HG03139 (cell line): ENCODE measurements around the gene TP53TG3F.
"Not testable (repeated sequence)": the region's sequence is repeated elsewhere in the genome, so short reads cannot be mapped to it uniquely, and the experiment has no call there.

ENCODE experiments used
- ATAC-seq: cut with Tn5 transposase; IDR thresholded peaks from one replicate; pipeline ENCODE4 v1.9.1; 2021; ENCODE audit not compliant: unreplicated experiment

TP53TG3F gene

GRCh38 chr16:33459312-33459711, at the start of gene TP53TG3F:
Gene TP53TG3F (plus strand): TSS chr16:33459612. CDS start chr16:33459680, 68 bp downstream.
- not testable (repeated sequence) for ATAC-seq

- not testable (repeated sequence) for ATAC-seq
Measured at GRCh38 chr16:33491611-33492010, 32.2 kb downstream of the TP53TG3F start.

- ATAC-seq = not testable (repeated sequence)
Measured at GRCh38 chr16:33507231-33507630, 47.8 kb downstream of the TP53TG3F start.

GRCh38 chr16:33509070-33509469, 49.7 kb downstream of the TP53TG3F start:
- ATAC-seq = not testable (repeated sequence)

GRCh38 chr16:33509906-33510305, 50.5 kb downstream of the TP53TG3F start:
- ATAC-seq = not testable (repeated sequence)
